ENCODE measurements around the gene PLXNA3.

DNA sequence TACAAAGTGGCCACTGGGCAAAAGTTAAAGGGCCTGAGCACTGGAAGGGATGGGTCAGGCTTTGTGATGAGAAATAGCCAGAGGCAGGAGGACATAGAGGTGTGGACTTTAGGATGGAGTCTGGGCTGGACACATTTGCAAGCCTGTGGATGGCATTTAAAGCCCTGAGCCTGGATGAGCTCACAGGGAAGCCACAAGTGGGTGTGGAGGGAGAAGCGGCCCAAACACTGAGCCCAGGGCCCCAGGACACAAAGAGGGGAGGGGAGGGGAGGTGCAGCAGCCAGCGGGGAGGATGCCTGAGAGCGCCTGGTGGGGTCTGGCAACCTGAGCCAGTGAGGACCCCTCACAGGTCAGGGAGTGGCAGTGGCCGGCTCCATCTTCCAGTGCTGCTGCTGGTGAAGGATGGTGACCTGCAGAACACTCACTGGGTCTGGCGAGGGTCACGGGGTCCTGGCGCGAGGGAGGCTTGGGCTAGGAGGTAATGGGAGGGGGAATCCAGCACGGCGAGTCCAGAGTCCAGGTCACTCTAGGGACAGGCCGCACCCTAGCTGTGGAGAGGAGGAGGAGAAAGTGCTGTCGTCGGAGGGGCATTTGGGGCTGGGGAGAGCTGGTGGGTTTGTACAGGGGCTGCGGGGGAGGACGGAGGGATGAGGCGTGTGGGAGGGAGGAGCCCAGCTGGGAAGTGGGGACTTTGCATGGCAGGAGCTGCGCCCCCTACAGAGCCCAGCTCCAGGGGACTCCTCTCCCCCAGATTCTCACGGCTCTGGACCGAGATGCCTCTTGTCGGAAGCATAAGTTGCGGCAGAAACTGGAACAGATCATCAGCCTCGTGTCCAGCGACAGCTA is 14.0 kb downstream of the PLXNA3 start:
- TF ChIP-seq CTCF (IDR thresholded peaks at IDR 0.05; ENCODE audit: low read length) = no peak
- no peak for TF ChIP-seq EZH2phosphoT487 (IDR thresholded peaks at IDR 0.05; ENCODE audit: low read length)
